GM12878 (cell line): ENCODE measurements around the gene STAT4. TPM values are rescaled to one million over a fixed set of nuclear protein-coding genes. Genes with fewer than 3 reads are reported as not detected.
A peak's percentile ranks its signal among the peaks of the same experiment; 100 is the strongest.

Experiments used
- ATAC-seq: fragments of 200-7000 bp; cut with Tn5 transposase; 3 replicates; pipeline ENCODE4 v1.9.1; 2020; ENCODE audit warnings: mild to moderate bottlenecking, moderate library complexity
- BruUV-seq: library from RNA; stranded (reverse); fragments of 400-500 nt; replicated peaks from 2 replicates; lab custom pipeline; 2021; lab: Mats Ljungman, UMichigan
- CTCF ChIA-PET: fragments of 300-600 bp; sonication (Branson Sonifier 250); formaldehyde crosslinking; extraction: SDS; loops from one replicate; lab custom pipeline; 2021; ENCODE audit warnings: inconsistent platforms; lab: Yijun Ruan, JAX
- POLR2A ChIA-PET: fragments of 350-600 bp; formaldehyde crosslinking; extraction: SDS; loops from one replicate; lab custom pipeline; 2021; ENCODE audit warnings: inconsistent platforms; lab: Charles Lee
- RAD21 ChIA-PET: fragments of 300-600 bp; sonication (Branson Sonifier 250); formaldehyde crosslinking; loops from one replicate; lab custom pipeline; 2023; ENCODE audit warnings: antibody characterized with exemption; ENCODE audit not compliant: unreplicated experiment; lab: Charles Lee
- SMC1A ChIA-PET: fragments of 300-600 bp; sonication (Branson Sonifier 250); formaldehyde crosslinking; loops from one replicate; lab custom pipeline; 2023; ENCODE audit not compliant: unreplicated experiment, uncharacterized antibody; lab: Charles Lee
- DNase-seq: peaks from one replicate; pipeline ENCODE4 v3.0.0-alpha.2; 2011; ENCODE audit warnings: low read depth, low spot score
- FAIRE-seq: peaks from 3 replicates; lab custom pipeline; 2011; peaks lifted over from hg19 to GRCh38; lab: Jason Lieb, UNC
- H2AFZ ChIP-seq: 2 replicates; pipeline ENCODE4 v1.6.0; 2011; ENCODE audit warnings: low read depth, low read length, control low read depth; ENCODE audit not compliant: control insufficient read depth
- H3K27ac ChIP-seq: 2 replicates; pipeline ENCODE4 v1.5.1; 2011; ENCODE audit warnings: control low read depth; ENCODE audit not compliant: control insufficient read depth, insufficient read depth
- H3K27me3 ChIP-seq, 2 experiments: replicated peaks in 1 of 2; 2 replicates each; pipeline versions ENCODE4 v1.6.0 to v1.6.1; 2011; ENCODE audit warnings: low read length in 1 of 2; ENCODE audit not compliant: control insufficient read depth in 2 of 2, insufficient read depth in 2 of 2
- H3K36me3 ChIP-seq, 2 experiments: 2 replicates each; pipeline ENCODE4 v1.5.1; 2011; ENCODE audit warnings: low read length in 1 of 2; ENCODE audit not compliant: control insufficient read depth in 2 of 2, insufficient read depth in 2 of 2
- H3K4me1 ChIP-seq: 2 replicates; pipeline ENCODE4 v1.6.1; 2011; ENCODE audit warnings: mild to moderate bottlenecking, low read length, moderate library complexity, mixed read lengths; ENCODE audit not compliant: control insufficient read depth, insufficient read depth
- H3K4me2 ChIP-seq: 2 replicates; pipeline ENCODE4 v1.6.0; 2011; ENCODE audit warnings: control low read depth; ENCODE audit not compliant: control insufficient read depth, insufficient read depth
- H3K4me3 ChIP-seq: fragments of 200-600 bp; sonication (generic); 2 replicates; pipeline ENCODE4 v1.5.1; 2016
- H3K79me2 ChIP-seq: 2 replicates; pipeline ENCODE4 v1.6.0; 2011; ENCODE audit warnings: low read length; ENCODE audit not compliant: control insufficient read depth, insufficient read depth
- H3K9ac ChIP-seq: 2 replicates; pipeline ENCODE4 v1.8.0; 2011; ENCODE audit warnings: low read length, control low read depth, mixed read lengths; ENCODE audit not compliant: control insufficient read depth, insufficient read depth
- H3K9me3 ChIP-seq: replicated peaks from 3 replicates; pipeline ENCODE4 v1.5.1; 2011; ENCODE audit warnings: mild to moderate bottlenecking, low read length; ENCODE audit not compliant: control insufficient read depth, insufficient read depth
- H4K20me1 ChIP-seq: 2 replicates; pipeline ENCODE4 v1.6.0; 2011; ENCODE audit not compliant: control insufficient read depth, insufficient read depth
- CREM ChIP-seq: IDR thresholded peaks from 2 replicates; pipeline ENCODE4 v1.6.1; 2014; ENCODE audit warnings: antibody characterized with exemption, low read depth
- MEF2A ChIP-seq: IDR thresholded peaks from 2 replicates; pipeline ENCODE4 v1.6.1; 2011; ENCODE audit warnings: low read depth, mild to moderate bottlenecking, low read length, moderate library complexity; ENCODE audit not compliant: insufficient read depth
- NFYB ChIP-seq: IDR thresholded peaks from 2 replicates; pipeline ENCODE4 v1.6.1; 2011; ENCODE audit warnings: low read depth, mild to moderate bottlenecking, low read length, improper control_type of control experiment, moderate library complexity; ENCODE audit not compliant: insufficient read depth
- RBBP5 ChIP-seq: fragments of 200-600 bp; sonication (generic); conservative IDR thresholded peaks from 2 replicates; pipeline ENCODE4 v1.6.1; 2016
- SIX5 ChIP-seq: IDR thresholded peaks from 2 replicates; pipeline ENCODE4 v1.6.1; 2011; ENCODE audit warnings: mild to moderate bottlenecking, low read depth, low read length, moderate library complexity; ENCODE audit not compliant: severe bottlenecking
- SMAD1 ChIP-seq: fragments of 450-650 bp; IDR thresholded peaks from 2 replicates; pipeline ENCODE4 v1.6.1; 2018; ENCODE audit warnings: mild to moderate bottlenecking, low read depth; ENCODE audit not compliant: partially characterized antibody
- TARDBP ChIP-seq: IDR thresholded peaks from 2 replicates; pipeline ENCODE4 v1.6.1; 2016; ENCODE audit warnings: borderline replicate concordance
- WGBS: methylation state at CpG from one replicate; pipeline ENCODE4 v1.1.6; 2016; ENCODE audit warnings: low lambda C conversion rate; ENCODE audit not compliant: insufficient replicate concordance, insufficient coverage; ENCODE audit errors: missing lambda C conversion rate; 5-methylcytosine and 5-hydroxymethylcytosine counted together
- in situ Hi-C: fragments of 300-500 bp; cut with MboI; formaldehyde crosslinking; loops from 9 replicates; pipeline ENCODE4 v1.14.3; 2018; ENCODE audit warnings: mixed read lengths
- intact Hi-C: fragments of 100-400 bp; cut with micrococcal nuclease; formaldehyde crosslinking; loops from one replicate; pipeline ENCODE4 v1.14.2; 2022; ENCODE audit not compliant: unreplicated experiment
- polyA plus RNA-seq, 11 experiments: library from polyadenylated mRNA; depleted of rRNA in 4 of 11; unstranded in 6 of 11; stranded (reverse) in 5 of 11; fragments of >200 nt; fragmentation: Nextera tagmentation in 4 of 11; fragmentation: Illumina TruSeq in 1 of 11; extraction: Ambion mirVana in 4 of 11; extraction: Trizol in 1 of 11; gene quantifications; 1 replicate in 1 of 11; 2 replicates in 10 of 11; pipeline versions ENCODE4 v1.2.1 to v1.2.3, GENCODE V29; 2011 to 2016; ENCODE audit warnings: inconsistent platforms in 2 of 11, missing spikeins in 2 of 11, low read depth in 1 of 11
- total RNA-seq, 4 experiments: library from RNA; depleted of rRNA in 3 of 4; stranded (reverse); fragments of >200 nt in 3 of 4; fragmentation: Illumina TruSeq in 1 of 4; extraction: Trizol in 1 of 4; gene quantifications; 2 replicates each; pipeline versions ENCODE4 v1.2.1 to v1.2.3, GENCODE V29; 2013 to 2021
- TF ChIP-seq, protein P1 (sequence below): fragments of 450-650 bp; IDR thresholded peaks from 2 replicates; pipeline ENCODE4 v1.6.1; 2016; ENCODE audit warnings: mild to moderate bottlenecking, moderate library complexity, borderline replicate concordance
- TF ChIP-seq, protein P2 (sequence below): fragments of 450-650 bp; formaldehyde crosslinking; IDR thresholded peaks from 2 replicates; pipeline ENCODE4 v1.4.0; 2022; ENCODE audit warnings: mild to moderate bottlenecking, moderate library complexity

The STAT4 gene
- total and polyA plus RNA-seq, 10 of the 15 experiments (the other 5 are each of a cell fraction or from before 2014, with no cell fraction given): 3.1 to 9.3 (median 7.1) TPM

DNA sequence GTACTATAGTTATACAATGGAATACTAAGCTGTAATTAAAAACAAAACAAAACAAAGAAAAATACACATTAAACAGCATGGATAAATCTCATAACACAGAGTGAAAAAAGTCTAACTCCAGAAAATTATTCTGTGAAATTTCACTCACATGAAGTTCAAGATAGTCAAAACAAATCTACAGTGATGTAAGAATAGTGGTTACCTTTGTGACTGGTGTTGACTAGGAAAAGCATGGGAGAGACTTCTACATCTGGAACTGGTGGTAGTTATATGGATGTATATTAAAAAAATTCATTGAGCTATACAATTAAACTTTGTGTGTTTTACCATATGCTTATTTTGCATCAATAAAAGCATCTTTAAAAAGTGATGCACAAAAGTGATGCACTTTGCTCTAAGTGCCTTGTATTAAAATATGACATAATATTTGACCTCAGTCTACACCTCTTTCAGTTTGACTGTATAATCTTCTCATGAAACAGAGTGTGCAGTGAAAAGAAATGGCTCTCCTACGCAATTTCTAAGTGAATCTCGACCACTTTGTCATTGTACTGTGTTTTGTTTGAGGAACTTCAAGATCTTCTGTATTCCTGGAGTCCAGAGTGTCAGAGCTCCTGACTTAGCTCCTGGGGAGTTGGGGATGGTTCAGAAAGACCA lies 28.0 kb downstream of the STAT4 start (continued):
- TF ChIP-seq, protein P1, sequence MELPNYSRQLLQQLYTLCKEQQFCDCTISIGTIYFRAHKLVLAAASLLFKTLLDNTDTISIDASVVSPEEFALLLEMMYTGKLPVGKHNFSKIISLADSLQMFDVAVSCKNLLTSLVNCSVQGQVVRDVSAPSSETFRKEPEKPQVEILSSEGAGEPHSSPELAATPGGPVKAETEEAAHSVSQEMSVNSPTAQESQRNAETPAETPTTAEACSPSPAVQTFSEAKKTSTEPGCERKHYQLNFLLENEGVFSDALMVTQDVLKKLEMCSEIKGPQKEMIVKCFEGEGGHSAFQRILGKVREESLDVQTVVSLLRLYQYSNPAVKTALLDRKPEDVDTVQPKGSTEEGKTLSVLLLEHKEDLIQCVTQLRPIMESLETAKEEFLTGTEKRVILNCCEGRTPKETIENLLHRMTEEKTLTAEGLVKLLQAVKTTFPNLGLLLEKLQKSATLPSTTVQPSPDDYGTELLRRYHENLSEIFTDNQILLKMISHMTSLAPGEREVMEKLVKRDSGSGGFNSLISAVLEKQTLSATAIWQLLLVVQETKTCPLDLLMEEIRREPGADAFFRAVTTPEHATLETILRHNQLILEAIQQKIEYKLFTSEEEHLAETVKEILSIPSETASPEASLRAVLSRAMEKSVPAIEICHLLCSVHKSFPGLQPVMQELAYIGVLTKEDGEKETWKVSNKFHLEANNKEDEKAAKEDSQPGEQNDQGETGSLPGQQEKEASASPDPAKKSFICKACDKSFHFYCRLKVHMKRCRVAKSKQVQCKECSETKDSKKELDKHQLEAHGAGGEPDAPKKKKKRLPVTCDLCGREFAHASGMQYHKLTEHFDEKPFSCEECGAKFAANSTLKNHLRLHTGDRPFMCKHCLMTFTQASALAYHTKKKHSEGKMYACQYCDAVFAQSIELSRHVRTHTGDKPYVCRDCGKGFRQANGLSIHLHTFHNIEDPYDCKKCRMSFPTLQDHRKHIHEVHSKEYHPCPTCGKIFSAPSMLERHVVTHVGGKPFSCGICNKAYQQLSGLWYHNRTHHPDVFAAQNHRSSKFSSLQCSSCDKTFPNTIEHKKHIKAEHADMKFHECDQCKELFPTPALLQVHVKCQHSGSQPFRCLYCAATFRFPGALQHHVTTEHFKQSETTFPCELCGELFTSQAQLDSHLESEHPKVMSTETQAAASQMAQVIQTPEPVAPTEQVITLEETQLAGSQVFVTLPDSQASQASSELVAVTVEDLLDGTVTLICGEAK: no peak
- TF ChIP-seq RBBP5 (no peak), NFYB (no peak), CREM (peak; percentile 73)
- TF ChIP-seq, all 136 proteins: peak for 21

DNA sequence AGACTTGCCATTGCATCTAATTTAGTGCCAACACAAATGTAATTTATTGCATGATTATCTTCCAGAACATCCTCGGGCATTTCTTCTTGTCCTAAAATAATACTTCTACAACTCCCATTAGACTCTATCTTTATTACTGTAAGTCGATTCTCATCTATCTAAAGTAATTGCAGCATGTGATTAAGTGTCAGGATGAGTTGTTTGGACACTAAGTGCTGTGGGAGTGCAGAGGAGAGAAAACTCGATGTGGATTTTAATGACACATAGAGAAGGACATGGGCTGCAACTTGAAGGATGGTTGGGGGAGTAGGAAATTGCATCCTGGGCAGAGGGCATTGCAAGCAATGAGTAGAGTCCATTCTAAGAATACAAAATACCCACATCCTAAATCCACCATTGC lies 33.5 kb downstream of the STAT4 start:
- in situ Hi-C loops: no loop called here
- intact Hi-C loops: no loop called here
- POLR2A ChIA-PET: no interaction called here

More for the DNA sequence above, 33.5 kb downstream of the STAT4 start:
- BruUV-seq: no TSS peak
- Histone ChIP-seq H3K36me3 (no peaks in the 10 kb centered on the region), H3K27ac (no peak overlapping the region)
- CTCF ChIA-PET: no interaction called here
- ATAC-seq: no peak
- 25% methylated on average over 3 of the region's 3 CpGs for WGBS
- RAD21 ChIA-PET: interaction anchor here (1.0 kb wide), 1 partner anchor 65 kb away, joined by 4 read pairs; no protein-coding TSS in a partner anchor
- no peak for TF ChIP-seq MEF2A
- no peak for TF ChIP-seq SMAD1
- TF ChIP-seq, protein P2, sequence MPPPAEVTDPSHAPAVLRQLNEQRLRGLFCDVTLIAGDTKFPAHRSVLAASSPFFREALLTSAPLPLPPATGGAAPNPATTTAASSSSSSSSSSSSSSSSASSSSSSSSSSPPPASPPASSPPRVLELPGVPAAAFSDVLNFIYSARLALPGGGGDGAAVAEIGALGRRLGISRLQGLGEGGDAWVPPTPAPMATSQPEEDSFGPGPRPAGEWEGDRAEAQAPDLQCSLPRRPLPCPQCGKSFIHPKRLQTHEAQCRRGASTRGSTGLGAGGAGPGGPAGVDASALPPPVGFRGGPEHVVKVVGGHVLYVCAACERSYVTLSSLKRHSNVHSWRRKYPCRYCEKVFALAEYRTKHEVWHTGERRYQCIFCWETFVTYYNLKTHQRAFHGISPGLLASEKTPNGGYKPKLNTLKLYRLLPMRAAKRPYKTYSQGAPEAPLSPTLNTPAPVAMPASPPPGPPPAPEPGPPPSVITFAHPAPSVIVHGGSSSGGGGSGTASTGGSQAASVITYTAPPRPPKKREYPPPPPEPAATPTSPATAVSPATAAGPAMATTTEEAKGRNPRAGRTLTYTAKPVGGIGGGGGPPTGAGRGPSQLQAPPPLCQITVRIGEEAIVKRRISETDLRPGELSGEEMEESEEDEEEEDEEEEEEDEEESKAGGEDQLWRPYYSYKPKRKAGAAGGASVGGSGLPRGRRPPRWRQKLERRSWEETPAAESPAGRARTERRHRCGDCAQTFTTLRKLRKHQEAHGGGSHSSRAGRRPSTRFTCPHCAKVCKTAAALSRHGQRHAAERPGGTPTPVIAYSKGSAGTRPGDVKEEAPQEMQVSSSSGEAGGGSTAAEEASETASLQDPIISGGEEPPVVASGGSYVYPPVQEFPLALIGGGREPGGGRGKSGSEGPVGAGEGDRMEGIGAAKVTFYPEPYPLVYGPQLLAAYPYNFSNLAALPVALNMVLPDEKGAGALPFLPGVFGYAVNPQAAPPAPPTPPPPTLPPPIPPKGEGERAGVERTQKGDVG (CRISPR knock-in tag): no peak
- TF ChIP-seq SIX5: no peak
- no peak for TF ChIP-seq TARDBP
- TF ChIP-seq, all 136 proteins: peak for 0
- FAIRE-seq: no peak
- no peak overlapping the region for H3K9ac ChIP-seq
- H3K4me2 ChIP-seq: no peak overlapping the region
- no peaks in the 10 kb centered on the region for H3K27me3 ChIP-seq
- H2AFZ ChIP-seq: no peak overlapping the region
- no peaks in the 10 kb centered on the region; the same call in 2 of the 3 replicates for H3K9me3 ChIP-seq
- SMC1A ChIA-PET: interaction anchor here (0.9 to 2.5 kb wide), 5 partner anchors 11 to 66 kb away, joined by 3 to 6 read pairs (median 4); no protein-coding TSS in a partner anchor
- H3K79me2 ChIP-seq: no peaks in the 10 kb centered on the region
- no peak overlapping the region for H3K4me3 ChIP-seq
- H3K4me1 ChIP-seq: peaks cover 27% of the 10 kb centered on the region
- H4K20me1 ChIP-seq: no peaks in the 10 kb centered on the region
- no peak for DNase-seq
